Upper lobe of left lung (tissue), 6 donors: Measurements from ENCODE around the gene SDCCAG8. TPM values are rescaled to one million over a fixed set of nuclear protein-coding genes. Genes with fewer than 3 reads are reported as not detected.

ENCODE experiments used
- ATAC-seq, 2 donors: fragments of 200-7000 bp; cut with Tn5 transposase; one replicate each; pipeline ENCODE4 v1.9.1; 2022; ENCODE audit warnings: mild to moderate bottlenecking in 2 of 2, moderate library complexity in 2 of 2; ENCODE audit not compliant: low FRiP score in 2 of 2
- DNase-seq, 2 donors: peaks; one replicate each; pipeline ENCODE4 v3.0.0-alpha.2; 2019 to 2020
- H3K27ac ChIP-seq, 4 donors: fragments of 200-600 bp; sonication (generic); one replicate each; pipeline ENCODE4 v1.5.1; 2016 to 2019
- H3K27me3 ChIP-seq, 4 donors: fragments of 200-600 bp; sonication (generic); one replicate each; pipeline ENCODE4 v1.5.1; 2017 to 2019
- H3K36me3 ChIP-seq, 4 donors: fragments of 200-600 bp; sonication (generic); one replicate each; pipeline ENCODE4 v1.5.1; 2016 to 2019
- H3K4me1 ChIP-seq, 4 donors: fragments of 200-600 bp; sonication (generic); one replicate each; pipeline ENCODE4 v1.5.1; 2018 to 2019
- H3K4me3 ChIP-seq, 4 donors: fragments of 200-600 bp; sonication (generic); one replicate each; pipeline ENCODE4 v1.5.1; 2017 to 2019; ENCODE audit warnings: mild to moderate bottlenecking in 2 of 4, moderate library complexity in 1 of 4
- H3K9me3 ChIP-seq, 4 donors: fragments of 200-600 bp; sonication (generic); one replicate each; pipeline ENCODE4 v1.5.1; 2018 to 2019
- CTCF ChIP-seq, 6 experiments: fragments of 450-650 bp in 4 of 6; fragments of 200-600 bp in 2 of 6; sonication (generic) in 2 of 6; IDR thresholded peaks; one replicate each; pipeline ENCODE4 v1.5.1; 2016 to 2019; ENCODE audit warnings: antibody characterized with exemption in 6 of 6
- EP300 ChIP-seq, 4 donors: sonication (generic); formaldehyde crosslinking; IDR thresholded peaks; one replicate each; pipeline ENCODE4 v1.5.1; 2017; ENCODE audit warnings: antibody characterized with exemption in 4 of 4, control low read depth in 2 of 4
- POLR2A ChIP-seq, 4 donors: fragments of 450-650 bp; IDR thresholded peaks; one replicate each; pipeline ENCODE4 v1.5.1; 2016 to 2017; ENCODE audit warnings: antibody characterized with exemption in 4 of 4, mild to moderate bottlenecking in 2 of 4
- POLR2AphosphoS5 ChIP-seq, 2 donors: sonication (generic); formaldehyde crosslinking; IDR thresholded peaks; one replicate each; pipeline ENCODE4 v1.5.1; 2017; ENCODE audit warnings: antibody characterized with exemption in 2 of 2
- WGBS, 2 donors: methylation state at CpG; one replicate each; pipeline ENCODE4 v1.1.5; 2017 to 2018; 5-methylcytosine and 5-hydroxymethylcytosine counted together
- total RNA-seq, 6 donors: library from RNA; depleted of rRNA in 4 of 6; stranded (reverse); fragments of >200 nt in 4 of 6; gene quantifications; one replicate each; pipeline versions ENCODE4 v1.1.0 to v1.2.1, GENCODE V29; 2016 to 2021
- donor health status: DM: no; HTN: no; CAD: no; lungs with moderate emphysema.
- donor health status: DM: no; HTN: yes; CAD: no; lungs with severe emphysema.

SDCCAG8 gene
- total RNA-seq, 6 donors from 2014 or later: 52.5 to 295 (median 95.2) TPM

DNA sequence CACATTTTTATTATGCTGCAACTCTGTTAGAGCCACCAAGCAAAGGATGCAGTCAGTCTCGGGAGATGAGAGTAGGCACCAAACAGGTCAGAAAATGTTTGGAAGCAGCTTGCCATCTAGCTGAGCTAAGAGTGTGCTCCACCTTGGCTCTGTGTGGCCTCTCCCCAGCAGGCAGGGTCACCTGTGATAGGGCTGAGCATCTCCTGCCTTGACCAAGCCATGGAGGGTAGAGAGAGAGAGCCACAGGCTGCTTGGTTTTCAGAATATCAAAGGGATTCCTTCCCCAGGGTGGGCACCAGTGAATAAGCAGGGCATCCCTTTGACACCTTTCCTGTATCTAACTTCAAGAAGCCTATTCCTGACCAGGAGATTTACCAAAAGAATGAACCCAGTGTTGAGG, 135.5 kb downstream of the SDCCAG8 start:
- no peak for ATAC-seq
- Histone ChIP-seq H3K27ac (no peak overlapping the region), H3K4me1 (no peaks in the 10 kb centered on the region), H3K9me3 (no peaks in the 10 kb centered on the region), H3K27me3 (no peaks in the 10 kb centered on the region), H3K36me3 (peaks cover 0 to 3% (median 0%) of the 10 kb centered on the region in 4 donors), H3K4me3 (no peak overlapping the region)
- no peak for TF ChIP-seq EP300 (IDR thresholded peaks at IDR 0.05)
- no peak for TF ChIP-seq POLR2A (IDR thresholded peaks at IDR 0.05)
- TF ChIP-seq POLR2AphosphoS5 (IDR thresholded peaks at IDR 0.05): no peak
- TF ChIP-seq CTCF (IDR thresholded peaks at IDR 0.05): no peak
- WGBS, 2 donors: 100% methylated on average over 1 of the region's 1 CpG
- DNase-seq: no peak

GRCh38 chr1:243393096-243393495, 137.3 kb downstream of the SDCCAG8 start:
- no peaks in the 10 kb centered on the region for H3K27me3 ChIP-seq
- DNase-seq (no peak), ATAC-seq (no peak)
- H3K4me1 ChIP-seq: no peaks in the 10 kb centered on the region
- H3K4me3 ChIP-seq: no peak overlapping the region
- WGBS, 2 donors: 94 to 96% methylated on average over 4 of the region's 4 CpGs
- no peaks in the 10 kb centered on the region for H3K36me3 ChIP-seq
- H3K9me3 ChIP-seq: no peaks in the 10 kb centered on the region
- no peak overlapping the region for H3K27ac ChIP-seq
- TF ChIP-seq EP300 (IDR thresholded peaks at IDR 0.05) (no peak), POLR2AphosphoS5 (IDR thresholded peaks at IDR 0.05) (no peak), POLR2A (IDR thresholded peaks at IDR 0.05) (no peak), CTCF (IDR thresholded peaks at IDR 0.05) (no peak)

DNA sequence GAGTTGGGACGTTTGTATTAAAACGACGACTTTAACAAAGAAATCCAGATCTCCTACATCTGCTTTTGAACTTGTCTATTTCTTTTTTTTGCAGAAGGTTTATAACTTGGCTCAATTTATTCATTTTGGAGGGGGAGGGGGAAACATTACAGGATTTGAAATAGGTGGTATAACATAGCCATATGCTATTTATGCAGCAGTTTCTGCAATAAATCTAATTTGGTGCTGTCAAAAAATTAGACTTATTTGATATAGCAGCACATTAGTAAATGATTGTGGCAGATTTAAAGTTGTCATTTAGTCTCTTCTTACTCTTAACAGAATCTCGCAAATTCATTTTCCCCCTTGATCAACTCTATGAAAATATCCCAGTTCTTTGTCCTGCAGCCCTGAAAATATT, 138.2 kb downstream of the SDCCAG8 start:
- DNase-seq: no peak
- TF ChIP-seq EP300 (IDR thresholded peaks at IDR 0.05) (no peak), POLR2AphosphoS5 (IDR thresholded peaks at IDR 0.05) (no peak), CTCF (IDR thresholded peaks at IDR 0.05) (no peak), POLR2A (IDR thresholded peaks at IDR 0.05) (no peak)

GRCh38 chr1:243394601-243395464, 139.0 kb downstream of the SDCCAG8 start:
- Histone ChIP-seq H3K27ac (no peak overlapping the region), H3K4me1 (no peaks in the 10 kb centered on the region), H3K27me3 (no peaks in the 10 kb centered on the region), H3K36me3 (no peaks in the 10 kb centered on the region), H3K4me3 (no peak overlapping the region), H3K9me3 (no peaks in the 10 kb centered on the region)
- ATAC-seq (no peak), DNase-seq (no peak)
- WGBS, 2 donors: 88% methylated on average over 15 of the region's 15 CpGs
- TF ChIP-seq POLR2AphosphoS5 (IDR thresholded peaks at IDR 0.05) (no peak), EP300 (IDR thresholded peaks at IDR 0.05) (no peak), CTCF (IDR thresholded peaks at IDR 0.05) (no peak), POLR2A (IDR thresholded peaks at IDR 0.05) (no peak)

More for the DNA sequence above, 138.2 kb downstream of the SDCCAG8 start:
- no peak for ATAC-seq
- no peaks in the 10 kb centered on the region for H3K4me1 ChIP-seq
- H3K27ac ChIP-seq: no peak overlapping the region
- H3K36me3 ChIP-seq: no peaks in the 10 kb centered on the region
- WGBS, 2 donors: 86 to 93% methylated on average over 4 of the region's 4 CpGs
- H3K27me3 ChIP-seq: no peaks in the 10 kb centered on the region
- H3K4me3 ChIP-seq: no peak overlapping the region
- H3K9me3 ChIP-seq: no peaks in the 10 kb centered on the region

- ATAC-seq (no peak), DNase-seq (no peak)
- Histone ChIP-seq H3K4me3 (no peak overlapping the region), H3K36me3 (no peaks in the 10 kb centered on the region), H3K27me3 (no peaks in the 10 kb centered on the region), H3K9me3 (no peaks in the 10 kb centered on the region), H3K27ac (no peak overlapping the region), H3K4me1 (no peaks in the 10 kb centered on the region)
- TF ChIP-seq EP300 (IDR thresholded peaks at IDR 0.05) (no peak), POLR2A (IDR thresholded peaks at IDR 0.05) (no peak), CTCF (IDR thresholded peaks at IDR 0.05) (no peak), POLR2AphosphoS5 (IDR thresholded peaks at IDR 0.05) (no peak)
Observed at GRCh38 chr1:243396424-243396823, 140.6 kb downstream of the SDCCAG8 start.
